ENCODE measurements around the gene PFKP. TPM values are rescaled to one million over a fixed set of nuclear protein-coding genes. Genes with fewer than 3 reads are reported as not detected.

Gene PFKP
- total and polyA plus RNA-seq, 4 experiments from 2014 or later: 62.4 to 83.6 (median 73.2) TPM

- CTCF ChIA-PET (ENCODE audit: partially characterized antibody): interaction anchor here (1.4 kb wide), 1 partner anchor 17 kb away, joined by 5 read pairs; no protein-coding TSS in a partner anchor
- no peaks in the 10 kb centered on the region for H3K36me3 ChIP-seq (ENCODE audit: insufficient read depth, low read length)
- no peaks in the 10 kb centered on the region for H3K9me3 ChIP-seq (ENCODE audit: control insufficient read depth in 1 of 2, low read length in 2 of 2)
- POLR2A ChIA-PET (ENCODE audit: partially characterized antibody): interaction anchor here (0.9 kb wide), 1 partner anchor 8 kb away, joined by 3 read pairs; the partner anchor contains the start of gene PITRM1
- no peaks in the 10 kb centered on the region for H3K4me1 ChIP-seq (ENCODE audit: insufficient read depth, low read length)
- peaks cover 4% of the 10 kb centered on the region for H3K27me3 ChIP-seq (ENCODE audit: insufficient read depth, low read length)
- H3K9me3 Mint-ChIP-seq: peaks cover 0 to 2% (median 0%) of the 10 kb centered on the region in 8 donors
- H3K4me3 ChIP-seq (ENCODE audit: low read length in 2 of 2): no peak overlapping the region
- no peaks in the 10 kb centered on the region for H3K36me3 Mint-ChIP-seq
- no peaks in the 10 kb centered on the region for H3K4me1 Mint-ChIP-seq
- no peak for DNase-seq
- H3K27ac ChIP-seq (ENCODE audit: low read depth, low read length): no peak overlapping the region
- H3K4me3 Mint-ChIP-seq: no peak overlapping the region
- no peak overlapping the region for H3K27ac Mint-ChIP-seq
- intact Hi-C loops (cut with micrococcal nuclease): no loop called here
- H3K27me3 Mint-ChIP-seq: peaks cover 8 to 14% of the 10 kb centered on the region in 2 donors
Measured at GRCh38 chr10:3180355-3181025, 113.1 kb downstream of the PFKP start.

GRCh38 chr10:3185386-3185785 is 118.0 kb downstream of the PFKP start:
- Mint-ChIP-seq H3K27me3 (peaks cover 8 to 13% of the 10 kb centered on the region in 2 donors), H3K4me1 (peaks cover 5 to 6% (median 6%) of the 10 kb centered on the region in 4 donors), H3K36me3 (no peaks in the 10 kb centered on the region), H3K4me3 (no peak overlapping the region), H3K27ac (no peak overlapping the region), H3K9me3 (peaks cover 0 to 2% (median 0%) of the 10 kb centered on the region in 8 donors)
- H3K4me1 ChIP-seq (ENCODE audit: insufficient read depth, low read length): no peaks in the 10 kb centered on the region
- no peak for DNase-seq
- no peak overlapping the region for H3K27ac ChIP-seq (ENCODE audit: low read depth, low read length)
- no peak overlapping the region for H3K4me3 ChIP-seq (ENCODE audit: low read length in 2 of 2)
- intact Hi-C loops (cut with micrococcal nuclease): no loop called here
- ChIA-PET POLR2A (ENCODE audit: partially characterized antibody) (no interaction called here), CTCF (ENCODE audit: partially characterized antibody) (no interaction called here)
- H3K9me3 ChIP-seq (ENCODE audit: control insufficient read depth in 1 of 2, low read length in 2 of 2): no peaks in the 10 kb centered on the region
- peaks cover 4% of the 10 kb centered on the region for H3K27me3 ChIP-seq (ENCODE audit: insufficient read depth, low read length)
- H3K36me3 ChIP-seq (ENCODE audit: insufficient read depth, low read length): no peaks in the 10 kb centered on the region

- peak overlapping the region in 2 of 7 donors; percentile 59 to 60 for H3K27ac Mint-ChIP-seq
- Histone ChIP-seq H3K36me3 (ENCODE audit: insufficient read depth, low read length) (no peaks in the 10 kb centered on the region), H3K4me1 (ENCODE audit: insufficient read depth, low read length) (no peaks in the 10 kb centered on the region), H3K27me3 (ENCODE audit: insufficient read depth, low read length) (peaks cover 4% of the 10 kb centered on the region), H3K4me3 (ENCODE audit: low read length in 2 of 2) (no peak overlapping the region), H3K27ac (ENCODE audit: low read depth, low read length) (no peak overlapping the region), H3K9me3 (ENCODE audit: control insufficient read depth in 1 of 2, low read length in 2 of 2) (no peaks in the 10 kb centered on the region)
- H3K27me3 Mint-ChIP-seq: peaks cover 8 to 13% of the 10 kb centered on the region in 2 donors
- intact Hi-C loops (cut with micrococcal nuclease): no loop called here
- peak overlapping the region in 3 of 8 donors; percentile 2 to 54 (median 13) for H3K4me3 Mint-ChIP-seq
- peak; percentile 40 to 64 (median 55) for DNase-seq
- peaks cover 5 to 6% (median 6%) of the 10 kb centered on the region in 4 donors for H3K4me1 Mint-ChIP-seq
- H3K36me3 Mint-ChIP-seq: no peaks in the 10 kb centered on the region
- peaks cover 0 to 2% (median 0%) of the 10 kb centered on the region in 8 donors for H3K9me3 Mint-ChIP-seq
- ChIA-PET CTCF (ENCODE audit: partially characterized antibody) (interaction anchor here (0.7 to 0.9 kb wide), 2 partner anchors 8 to 11 kb away, joined by 4 read pairs; no protein-coding TSS in a partner anchor), POLR2A (ENCODE audit: partially characterized antibody) (no interaction called here)
Measured at GRCh38 chr10:3186368-3186767, 119.0 kb downstream of the PFKP start.

Other genes with a start within 250 kb of the PFKP start
- gene PITRM1, start 105.2 kb downstream of the PFKP start, total RNA-seq: 10 to 100 TPM; 78.5 to 80.7 TPM
- gene PITRM1, start 105.2 kb downstream of the PFKP start, polyA plus RNA-seq: 10 to 100 TPM; 25.5 to 47.6 TPM

Measured in CD4-positive, alpha-beta memory T cell (primary cell).